WI38 (cell line): Measurements from ENCODE around the gene TMEM198.
A peak's percentile ranks its signal among the peaks of the same experiment; 100 is the strongest.

ENCODE experiments used
- H3K4me3 ChIP-seq: 2 replicates; pipeline ENCODE4 v1.5.1; 2011; ENCODE audit warnings: low read depth, mild to moderate bottlenecking, control low read depth, low read length
- CTCF ChIP-seq: IDR thresholded peaks from 2 replicates; pipeline ENCODE4 v1.5.1; 2012; ENCODE audit warnings: low read depth, mild to moderate bottlenecking, control low read depth, low read length

TMEM198 gene

GRCh38 chr2:219569041-219569440 lies 25.2 kb downstream of the TMEM198 start:
- no peak for TF ChIP-seq CTCF
- no peak overlapping the region for H3K4me3 ChIP-seq

DNA sequence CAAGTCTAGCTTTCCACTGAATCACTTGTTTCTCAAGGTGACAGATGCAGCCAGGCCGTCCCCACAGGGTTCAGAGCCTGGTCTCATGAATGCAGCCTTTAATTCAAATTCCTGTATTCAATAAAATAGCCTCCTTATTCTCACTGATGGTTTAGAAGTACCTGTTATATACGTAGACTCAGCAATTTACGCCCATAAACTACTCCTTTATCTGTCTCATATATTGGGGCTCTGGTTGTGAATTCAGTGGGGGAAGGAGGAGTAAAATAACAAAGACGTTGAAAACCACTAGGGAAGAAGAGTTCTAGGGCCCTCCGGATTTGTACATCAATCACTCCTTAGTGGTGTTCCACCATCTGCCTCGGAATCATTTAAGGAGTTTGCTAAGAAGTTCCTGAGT lies 25.8 kb downstream of the TMEM198 start:
- no peak overlapping the region; the same call in 1 of the 2 replicates for H3K4me3 ChIP-seq
- TF ChIP-seq CTCF = no peak

GRCh38 chr2:219570194-219570923 lies 26.5 kb downstream of the TMEM198 start:
- TF ChIP-seq CTCF = no peak
- H3K4me3 ChIP-seq = peak overlapping the region; percentile 63

DNA sequence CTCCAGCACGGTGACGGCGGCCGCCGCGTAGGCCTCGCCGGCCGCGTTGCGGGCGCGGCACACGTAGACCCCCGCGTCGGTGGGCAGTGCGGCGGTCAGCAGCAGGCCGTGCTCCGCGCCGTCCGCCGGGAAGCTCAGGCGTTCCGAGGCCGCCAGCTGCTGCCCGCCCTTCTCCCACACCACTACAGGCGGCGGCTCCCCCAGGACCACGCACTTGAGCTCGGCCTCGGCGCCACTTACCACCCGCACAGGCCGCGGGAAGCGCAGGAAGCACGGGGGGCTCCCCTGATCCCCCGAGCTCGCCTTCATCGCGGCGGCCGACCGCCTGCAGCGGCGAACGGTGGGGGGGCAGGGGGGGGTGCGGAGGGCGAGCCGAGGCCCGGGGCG lies 27.1 kb downstream of the TMEM198 start:
- TF ChIP-seq CTCF = no peak

GRCh38 chr2:219571311-219572236 lies 27.7 kb downstream of the TMEM198 start, which contains the start of gene OBSL1:
TSS of gene OBSL1 (minus strand) at chr2:219571539. CDS start at chr2:219571232, 307 bp downstream.
- H3K4me3 ChIP-seq = peak within 1 kb of the TSS; percentile 63
- no peak for TF ChIP-seq CTCF

More for the DNA sequence above, 27.1 kb downstream of the TMEM198 start:
- H3K4me3 ChIP-seq = peak overlapping the region; percentile 63

- peak within 1 kb of the TSS; percentile 63 for H3K4me3 ChIP-seq
- TF ChIP-seq CTCF = no peak
These were observed 28.6 kb downstream of the TMEM198 start, which contains the start of gene INHA for GRCh38 chr2:219572237-219573001. TSS of gene INHA (plus strand) at chr2:219572310. CDS start at chr2:219572375, 65 bp downstream.
